HG03097 (cell line): ENCODE data around the gene TIRAP.

Experiments
- ATAC-seq: cut with Tn5 transposase; IDR thresholded peaks from one replicate; pipeline ENCODE4 v1.9.1; 2021; ENCODE audit not compliant: unreplicated experiment, low FRiP score

The TIRAP gene

GRCh38 chr11:126339073-126339862 is 56.4 kb downstream of the TIRAP start:
- ATAC-seq: no peak

- no peak for ATAC-seq
Measured at GRCh38 chr11:126339863-126340434, 57.1 kb downstream of the TIRAP start.

GRCh38 chr11:126340960-126341606 is 58.2 kb downstream of the TIRAP start:
- no peak for ATAC-seq

DNA sequence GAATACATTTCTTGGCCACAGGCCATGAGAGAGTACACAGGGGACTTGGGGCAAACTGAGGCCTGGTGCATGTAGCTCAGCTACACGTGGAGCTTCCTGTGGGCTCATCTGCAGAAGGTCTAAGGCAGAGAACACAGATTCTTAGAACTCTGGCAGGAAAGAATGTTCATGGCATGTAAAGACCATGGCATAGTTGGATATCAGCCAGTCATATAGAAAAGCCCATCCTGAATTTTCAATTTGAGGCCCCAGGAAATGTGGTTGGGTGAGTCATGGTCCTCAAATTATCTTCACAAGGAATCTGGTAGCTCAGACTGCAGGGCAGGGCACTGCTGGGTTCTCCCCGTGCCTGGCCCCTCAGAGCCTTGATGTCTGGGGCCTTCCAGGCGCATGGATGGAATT is 58.9 kb downstream of the TIRAP start:
- no peak for ATAC-seq

DNA sequence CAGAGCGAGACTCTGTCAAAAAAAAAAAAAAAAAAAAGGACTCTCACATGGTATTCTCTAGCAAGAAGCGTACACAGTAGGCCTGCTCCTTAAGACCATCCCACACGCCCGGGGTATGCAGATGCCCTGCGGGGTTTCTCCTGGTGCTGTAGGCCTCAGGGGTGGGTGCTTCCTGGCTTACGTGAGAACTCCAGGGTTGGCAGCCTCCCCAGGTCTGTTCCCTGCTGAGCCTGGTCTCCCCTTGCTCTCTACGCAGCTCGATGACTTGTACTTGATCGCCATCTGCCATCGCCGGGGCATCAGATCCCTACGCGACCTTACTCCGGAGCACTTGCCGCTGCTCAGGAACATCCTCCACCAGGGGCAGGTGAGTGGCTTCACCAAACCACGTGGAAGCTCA is 60.2 kb downstream of the TIRAP start:
- ATAC-seq: no peak
